ENCODE results near the gene ZFYVE9.

Gene ZFYVE9

DNA sequence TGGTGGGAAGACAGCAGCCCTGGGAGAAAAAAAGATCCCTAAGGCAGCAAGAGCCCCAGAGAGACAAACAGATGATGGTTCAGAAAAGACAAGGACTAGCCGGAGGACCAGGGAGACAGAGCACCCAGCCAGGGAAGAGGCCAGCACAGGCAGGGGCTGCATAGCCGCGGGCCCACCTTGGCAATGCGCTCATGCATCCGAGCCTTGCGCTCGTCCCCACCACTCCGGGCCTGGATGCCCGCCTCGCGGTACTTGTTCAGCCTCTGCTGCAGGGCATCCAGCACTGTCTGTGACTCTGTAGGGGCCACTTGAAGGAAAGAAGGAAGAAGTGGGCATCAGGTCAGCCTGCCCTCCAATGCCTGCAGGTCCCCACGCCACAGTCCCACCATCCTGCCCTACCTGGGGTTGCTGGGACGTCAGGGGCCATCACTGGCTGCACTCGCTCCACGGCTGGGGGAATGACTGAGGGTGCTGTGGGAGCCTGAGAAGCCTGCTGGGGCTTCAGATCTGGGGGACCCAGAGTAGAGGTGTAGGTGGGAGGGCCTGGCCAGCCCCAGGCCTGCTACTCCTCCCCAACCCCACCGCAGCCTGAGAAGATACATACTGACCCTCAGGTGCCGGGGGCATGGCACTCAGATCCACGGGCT, 217.1 kb downstream of the ZFYVE9 start:
- ChIA-PET POLR2A (no interaction called here), CTCF (no interaction called here)
- no peak for DNase-seq (ENCODE audit: low read depth, low spot score)
- TF ChIP-seq, protein P1, sequence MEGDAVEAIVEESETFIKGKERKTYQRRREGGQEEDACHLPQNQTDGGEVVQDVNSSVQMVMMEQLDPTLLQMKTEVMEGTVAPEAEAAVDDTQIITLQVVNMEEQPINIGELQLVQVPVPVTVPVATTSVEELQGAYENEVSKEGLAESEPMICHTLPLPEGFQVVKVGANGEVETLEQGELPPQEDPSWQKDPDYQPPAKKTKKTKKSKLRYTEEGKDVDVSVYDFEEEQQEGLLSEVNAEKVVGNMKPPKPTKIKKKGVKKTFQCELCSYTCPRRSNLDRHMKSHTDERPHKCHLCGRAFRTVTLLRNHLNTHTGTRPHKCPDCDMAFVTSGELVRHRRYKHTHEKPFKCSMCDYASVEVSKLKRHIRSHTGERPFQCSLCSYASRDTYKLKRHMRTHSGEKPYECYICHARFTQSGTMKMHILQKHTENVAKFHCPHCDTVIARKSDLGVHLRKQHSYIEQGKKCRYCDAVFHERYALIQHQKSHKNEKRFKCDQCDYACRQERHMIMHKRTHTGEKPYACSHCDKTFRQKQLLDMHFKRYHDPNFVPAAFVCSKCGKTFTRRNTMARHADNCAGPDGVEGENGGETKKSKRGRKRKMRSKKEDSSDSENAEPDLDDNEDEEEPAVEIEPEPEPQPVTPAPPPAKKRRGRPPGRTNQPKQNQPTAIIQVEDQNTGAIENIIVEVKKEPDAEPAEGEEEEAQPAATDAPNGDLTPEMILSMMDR (IDR thresholded peaks at IDR 0.05; ENCODE audit: insufficient read depth, low read length, missing control alignments), result no peak
- H3K4me3 ChIP-seq (ENCODE audit: low read depth, low read length), result no peak overlapping the region

GRCh38 chr1:52359676-52360594, 218.0 kb downstream of the ZFYVE9 start:
- DNase-seq (ENCODE audit: low read depth, low spot score), result no peak
- POLR2A ChIA-PET, result no interaction called here
- H3K4me3 ChIP-seq (ENCODE audit: low read depth, low read length), result no peak overlapping the region
- CTCF ChIA-PET, result interaction anchor here (0.8 kb wide), 1 partner anchor 11 kb away, joined by 5 read pairs; no protein-coding TSS in a partner anchor
- TF ChIP-seq, protein P1 (IDR thresholded peaks at IDR 0.05; ENCODE audit: insufficient read depth, low read length, missing control alignments), result no peak

DNA sequence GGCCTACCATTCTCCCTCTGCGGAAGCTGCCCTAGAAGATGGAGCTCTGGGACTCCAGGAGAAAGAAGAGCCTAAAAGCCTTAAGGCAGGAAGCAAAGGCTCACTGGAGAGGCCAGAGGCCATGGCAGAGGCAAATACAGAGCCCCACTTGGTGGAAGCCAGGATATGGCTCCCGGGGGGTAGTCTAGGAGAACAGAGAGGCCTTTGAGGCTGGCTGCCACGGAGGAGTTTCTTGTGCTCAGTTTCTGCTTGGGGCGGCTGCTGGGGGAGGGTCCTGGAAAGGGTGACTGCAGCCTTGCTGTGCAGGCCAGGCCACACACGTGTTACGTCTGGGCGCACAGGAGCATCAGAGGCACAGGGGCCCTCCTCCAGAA, 218.7 kb downstream of the ZFYVE9 start:
- CTCF ChIA-PET, result interaction anchor here (0.8 kb wide), 1 partner anchor 12 kb away, joined by 5 read pairs; no protein-coding TSS in a partner anchor
- H3K4me3 ChIP-seq (ENCODE audit: low read depth, low read length), result no peak overlapping the region
- DNase-seq (ENCODE audit: low read depth, low spot score), result no peak
- POLR2A ChIA-PET, result interaction anchor here (1.1 kb wide), 1 partner anchor 11 kb away, joined by 3 read pairs; no protein-coding TSS in a partner anchor
- TF ChIP-seq, protein P1 (IDR thresholded peaks at IDR 0.05; ENCODE audit: insufficient read depth, low read length, missing control alignments), result no peak

GRCh38 chr1:52364235-52364839, 222.4 kb downstream of the ZFYVE9 start:
- TF ChIP-seq, protein P1 (IDR thresholded peaks at IDR 0.05; ENCODE audit: insufficient read depth, low read length, missing control alignments), result no peak
- CTCF ChIA-PET, result interaction anchor here (0.7 to 2.1 kb wide), 5 partner anchors 9 to 303 kb away, joined by 3 to 5 read pairs (median 4); no protein-coding TSS in a partner anchor
- POLR2A ChIA-PET, result interaction anchor here (1.3 kb wide), 1 partner anchor 10 kb away, joined by 3 read pairs; no protein-coding TSS in a partner anchor
- no peak for DNase-seq (ENCODE audit: low read depth, low spot score)
- no peak overlapping the region for H3K4me3 ChIP-seq (ENCODE audit: low read depth, low read length)

GRCh38 chr1:52365071-52365745, 223.3 kb downstream of the ZFYVE9 start:
- POLR2A ChIA-PET, result interaction anchor here (0.5 to 1.4 kb wide), 5 partner anchors 11 to 380 kb away, joined by 3 to 5 read pairs (median 3); no protein-coding TSS in a partner anchor
- TF ChIP-seq, protein P1 (IDR thresholded peaks at IDR 0.05; ENCODE audit: insufficient read depth, low read length, missing control alignments), result no peak
- no peak for DNase-seq (ENCODE audit: low read depth, low spot score)
- H3K4me3 ChIP-seq (ENCODE audit: low read depth, low read length), result peak overlapping the region; percentile 88
- CTCF ChIA-PET, result interaction anchor here (1.3 to 2.1 kb wide), 5 partner anchors 9 to 322 kb away, joined by 3 to 6 read pairs (median 5); no protein-coding TSS in a partner anchor
